Activated CD8-positive, alpha-beta T cell treated with anti-CD3 and anti-CD28 coated beads, Interleukin-2, amount 10 ng/mL, durations not matched to agents 7 days and 5 days (primary cell): ENCODE data around the gene PPP1R27. TPM values are rescaled to one million over a fixed set of nuclear protein-coding genes. Genes with fewer than 3 reads are reported as not detected.

Experiments
- ATAC-seq: fragments of 150-1000 bp; cut with Tn5 transposase; one replicate; pipeline ENCODE4 v1.10.0; 2021; ENCODE audit warnings: moderate library complexity
- CTCF ChIA-PET: fragments of 350-600 bp; sonication (Branson Sonifier 250); formaldehyde crosslinking; loops from one replicate; lab custom pipeline; 2021; ENCODE audit warnings: antibody characterized with exemption; lab: Charles Lee
- POLR2A ChIA-PET: fragments of 350-600 bp; sonication (Branson Sonifier 250); formaldehyde crosslinking; loops from one replicate; lab custom pipeline; 2021; ENCODE audit warnings: antibody characterized with exemption; lab: Charles Lee
- DNase-seq: peaks from one replicate; pipeline ENCODE4 v3.0.0-alpha.2; 2020
- H3K27ac Mint-ChIP-seq: one replicate; pipeline ENCODE4 v1.8.0; 2021; ENCODE audit warnings: mild to moderate bottlenecking, mixed read lengths
- H3K27me3 Mint-ChIP-seq: one replicate; pipeline ENCODE4 v1.8.0; 2021; ENCODE audit warnings: low read depth, mixed read lengths
- H3K36me3 Mint-ChIP-seq: one replicate; pipeline ENCODE4 v1.8.0; 2021; ENCODE audit warnings: low read depth, mixed read lengths
- H3K4me1 Mint-ChIP-seq: one replicate; pipeline ENCODE4 v1.8.0; 2021; ENCODE audit warnings: low read depth, mixed read lengths
- H3K4me3 Mint-ChIP-seq: one replicate; pipeline ENCODE4 v1.8.0; 2021; ENCODE audit warnings: mild to moderate bottlenecking, mixed read lengths
- H3K9me3 Mint-ChIP-seq: one replicate; pipeline ENCODE4 v1.8.0; 2022; ENCODE audit warnings: mixed read lengths; ENCODE audit not compliant: insufficient read depth
- total RNA-seq, 2 experiments: library from RNA; stranded (reverse); gene quantifications; one replicate each; pipeline ENCODE4 v1.2.3, GENCODE V29; 2021

Gene PPP1R27
- total RNA-seq, 2 experiments from 2014 or later = not detected

GRCh38 chr17:81868674-81869220 lies 33.9 kb upstream of the PPP1R27 start:
- ChIA-PET CTCF (interaction anchor here (0.6 to 2.6 kb wide), 7 partner anchors 10 to 133 kb away, joined by 3 to 11 read pairs (median 5); partner anchors contain the start of gene MAFG), POLR2A (interaction anchor here (0.9 to 2.6 kb wide), 5 partner anchors 8 to 355 kb away, joined by 3 to 23 read pairs (median 4); partner anchors contain the start of genes ACTG1, ALYREF, ANAPC11 and MRPL12)
- peaks cover 49% of the 10 kb centered on the region for H3K4me1 Mint-ChIP-seq
- no peak for ATAC-seq
- peaks cover 52% of the 10 kb centered on the region for H3K36me3 Mint-ChIP-seq
- H3K9me3 Mint-ChIP-seq = no peaks in the 10 kb centered on the region
- H3K27ac Mint-ChIP-seq = peak overlapping the region; percentile 96
- no peaks in the 10 kb centered on the region for H3K27me3 Mint-ChIP-seq
- peak overlapping the region; percentile 90 for H3K4me3 Mint-ChIP-seq
- no peak for DNase-seq

- no peaks in the 10 kb centered on the region for H3K27me3 Mint-ChIP-seq
- no peak for DNase-seq
- peak overlapping the region; percentile 84 for H3K27ac Mint-ChIP-seq
- peak overlapping the region; percentile 15 for H3K4me3 Mint-ChIP-seq
- no peaks in the 10 kb centered on the region for H3K9me3 Mint-ChIP-seq
- peaks cover 54% of the 10 kb centered on the region for H3K4me1 Mint-ChIP-seq
- H3K36me3 Mint-ChIP-seq = peaks cover 58% of the 10 kb centered on the region
- ATAC-seq = no peak
- ChIA-PET CTCF (no interaction called here), POLR2A (interaction anchor here (0.9 kb wide), 1 partner anchor 7 kb away, joined by 3 read pairs; the partner anchor contains the start of gene P4HB)
Measured at GRCh38 chr17:81867991-81868673, 33.3 kb upstream of the PPP1R27 start.

GRCh38 chr17:81867170-81867990 lies 32.5 kb upstream of the PPP1R27 start:
- ATAC-seq (no peak), DNase-seq (peak; percentile 38)
- peak overlapping the region; percentile 84 for H3K27ac Mint-ChIP-seq
- no peaks in the 10 kb centered on the region for H3K27me3 Mint-ChIP-seq
- H3K36me3 Mint-ChIP-seq = peaks cover 57% of the 10 kb centered on the region
- H3K4me3 Mint-ChIP-seq = peak overlapping the region; percentile 40
- CTCF ChIA-PET = no interaction called here
- peaks cover 54% of the 10 kb centered on the region for H3K4me1 Mint-ChIP-seq
- no peaks in the 10 kb centered on the region for H3K9me3 Mint-ChIP-seq
- POLR2A ChIA-PET = interaction anchor here (1.1 to 2.0 kb wide), 2 partner anchors 24 to 164 kb away, joined by 3 to 7 read pairs; partner anchors contain the start of genes ALYREF, ANAPC11 and MRPL12

GRCh38 chr17:81866440-81867169 lies 31.8 kb upstream of the PPP1R27 start:
- peak overlapping the region; percentile 40 for H3K4me3 Mint-ChIP-seq
- CTCF ChIA-PET = no interaction called here
- H3K27me3 Mint-ChIP-seq = no peaks in the 10 kb centered on the region
- ATAC-seq = no peak
- H3K4me1 Mint-ChIP-seq = peaks cover 50% of the 10 kb centered on the region
- H3K36me3 Mint-ChIP-seq = peaks cover 57% of the 10 kb centered on the region
- POLR2A ChIA-PET = interaction anchor here (0.9 to 2.0 kb wide), 3 partner anchors 20 to 163 kb away, joined by 3 to 7 read pairs (median 3); partner anchors contain the start of genes ALYREF, ANAPC11 and MRPL12
- peak overlapping the region; percentile 84 for H3K27ac Mint-ChIP-seq
- no peak for DNase-seq
- H3K9me3 Mint-ChIP-seq = no peaks in the 10 kb centered on the region

GRCh38 chr17:81865733-81866439 lies 31.0 kb upstream of the PPP1R27 start:
- Mint-ChIP-seq H3K27ac (peak overlapping the region; percentile 81), H3K36me3 (peaks cover 59% of the 10 kb centered on the region), H3K4me1 (peaks cover 50% of the 10 kb centered on the region), H3K9me3 (no peaks in the 10 kb centered on the region), H3K27me3 (no peaks in the 10 kb centered on the region), H3K4me3 (peak overlapping the region; percentile 15)
- DNase-seq (no peak), ATAC-seq (no peak)
- POLR2A ChIA-PET = interaction anchor here (0.9 to 2.0 kb wide), 2 partner anchors 21 to 26 kb away, joined by 3 to 7 read pairs; partner anchors contain the start of genes ALYREF and ANAPC11
- CTCF ChIA-PET = no interaction called here

- peaks cover 50% of the 10 kb centered on the region for H3K4me1 Mint-ChIP-seq
- DNase-seq = no peak
- ATAC-seq = no peak
- peak overlapping the region; percentile 15 for H3K4me3 Mint-ChIP-seq
- POLR2A ChIA-PET = interaction anchor here (0.9 to 2.0 kb wide), 2 partner anchors 22 to 26 kb away, joined by 3 to 7 read pairs; partner anchors contain the start of genes ALYREF and ANAPC11
- CTCF ChIA-PET = no interaction called here
- H3K27ac Mint-ChIP-seq = peak overlapping the region; percentile 81
- no peaks in the 10 kb centered on the region for H3K9me3 Mint-ChIP-seq
- no peaks in the 10 kb centered on the region for H3K27me3 Mint-ChIP-seq
- peaks cover 58% of the 10 kb centered on the region for H3K36me3 Mint-ChIP-seq
Measured at GRCh38 chr17:81865358-81865732, 30.5 kb upstream of the PPP1R27 start.

GRCh38 chr17:81863833-81864768 lies 29.3 kb upstream of the PPP1R27 start:
- peak overlapping the region; percentile 82 for H3K27ac Mint-ChIP-seq
- CTCF ChIA-PET = no interaction called here
- no peak overlapping the region for H3K4me3 Mint-ChIP-seq
- peaks cover 54% of the 10 kb centered on the region for H3K36me3 Mint-ChIP-seq
- DNase-seq (no peak), ATAC-seq (no peak)
- H3K9me3 Mint-ChIP-seq = no peaks in the 10 kb centered on the region
- POLR2A ChIA-PET = no interaction called here
- H3K27me3 Mint-ChIP-seq = no peaks in the 10 kb centered on the region
- peaks cover 49% of the 10 kb centered on the region for H3K4me1 Mint-ChIP-seq

- H3K4me1 Mint-ChIP-seq = peaks cover 53% of the 10 kb centered on the region
- DNase-seq = no peak
- no peak for ATAC-seq
- peaks cover 57% of the 10 kb centered on the region for H3K36me3 Mint-ChIP-seq
- CTCF ChIA-PET = interaction anchor here (1.0 kb wide), 1 partner anchor 11 kb away, joined by 3 read pairs; no protein-coding TSS in a partner anchor
- peak overlapping the region; percentile 82 for H3K27ac Mint-ChIP-seq
- no peaks in the 10 kb centered on the region for H3K27me3 Mint-ChIP-seq
- no peaks in the 10 kb centered on the region for H3K9me3 Mint-ChIP-seq
- peak overlapping the region; percentile 73 for H3K4me3 Mint-ChIP-seq
- POLR2A ChIA-PET = interaction anchor here (1.1 kb wide), 1 partner anchor 22 kb away, joined by 4 read pairs; no protein-coding TSS in a partner anchor
Measured at GRCh38 chr17:81863123-81863675, 28.3 kb upstream of the PPP1R27 start.

- DNase-seq (peak; percentile 100), ATAC-seq (peak; percentile 89)
- peaks cover 59% of the 10 kb centered on the region for H3K36me3 Mint-ChIP-seq
- H3K4me1 Mint-ChIP-seq = peaks cover 46% of the 10 kb centered on the region
- H3K27ac Mint-ChIP-seq = peak overlapping the region; percentile 99
- ChIA-PET POLR2A (interaction anchor here (1.0 to 1.9 kb wide), 4 partner anchors 8 to 31 kb away, joined by 3 to 16 read pairs (median 4); no protein-coding TSS in a partner anchor), CTCF (interaction anchor here (1.7 kb wide), 1 partner anchor 9 kb away, joined by 7 read pairs; no protein-coding TSS in a partner anchor)
- H3K27me3 Mint-ChIP-seq = no peaks in the 10 kb centered on the region
- H3K4me3 Mint-ChIP-seq = peak overlapping the region; percentile 96
- H3K9me3 Mint-ChIP-seq = no peaks in the 10 kb centered on the region
Measured at GRCh38 chr17:81860756-81861568, 26.1 kb upstream of the PPP1R27 start.
